Mucosa of descending colon (tissue), 3 donors: Measurements from ENCODE around the gene HPCA. TPM values are rescaled to one million over a fixed set of nuclear protein-coding genes. Genes with fewer than 3 reads are reported as not detected.

Source experiments
- ATAC-seq: fragments of 200-7000 bp; cut with Tn5 transposase; one replicate; pipeline ENCODE4 v1.9.1; 2020; ENCODE audit warnings: mild to moderate bottlenecking, moderate library complexity
- DNase-seq, 3 donors: peaks; one replicate each; pipeline ENCODE4 v3.0.0-alpha.2; 2020
- H3K36me3 ChIP-seq: fragments of 200-600 bp; one replicate; pipeline ENCODE4 v1.8.0; 2021; ENCODE audit warnings: low read depth, mild to moderate bottlenecking
- H3K4me1 ChIP-seq: fragments of 200-600 bp; one replicate; pipeline ENCODE4 v1.8.0; 2021; ENCODE audit warnings: low read depth, mild to moderate bottlenecking
- H3K4me3 ChIP-seq: fragments of 200-600 bp; one replicate; pipeline ENCODE4 v1.8.0; 2021; ENCODE audit warnings: mild to moderate bottlenecking
- H3K9me3 ChIP-seq: fragments of 200-600 bp; one replicate; pipeline ENCODE4 v1.8.0; 2021; ENCODE audit warnings: mild to moderate bottlenecking
- CTCF ChIP-seq: fragments of 200-600 bp; IDR thresholded peaks from one replicate; pipeline ENCODE4 v1.8.0; 2022; ENCODE audit warnings: antibody characterized with exemption, mild to moderate bottlenecking
- intact Hi-C, 2 donors: fragments of 100-400 bp; cut with DNase I in 1 of 2; cut with micrococcal nuclease in 1 of 2; formaldehyde crosslinking; loops; one replicate each; pipeline versions ENCODE4 v1.11.0 to v1.11.1; 2022; cut with DNase I, micrococcal nuclease
- total RNA-seq, 3 donors: library from RNA; stranded (reverse); fragmentation: NEBNext Ultra II Directional in 2 of 3; extraction: Animal tissue kit (Norgen Biotek cat#: 25700) in 2 of 3; gene quantifications; one replicate each; pipeline versions ENCODE4 v1.2.1 to v1.2.4, GENCODE V29; 2021 to 2023
- donor health status: DM: no; HTN: no; CAD: no; lungs with moderate emphysema.
- donor health status: DM: no; HTN: no; CAD: no.
- donor health status: DM: no; HTN: yes; CAD: no.

HPCA gene
- total RNA-seq, 3 donors from 2014 or later: 1.1 to 2.0 (median 1.1) TPM

- Histone ChIP-seq H3K9me3 (no peaks in the 10 kb centered on the region), H3K4me1 (peaks cover 10% of the 10 kb centered on the region), H3K36me3 (no peaks in the 10 kb centered on the region), H3K4me3 (no peak overlapping the region)
- DNase-seq (peak in 1 of 3 donors; percentile 18), ATAC-seq (no peak)
- no peak for TF ChIP-seq CTCF
- intact Hi-C loops: no loop called here
These were observed 2.6 kb downstream of the HPCA start for GRCh38 chr1:32888677-32889420.

- intact Hi-C loops: no loop called here
- Histone ChIP-seq H3K36me3 (no peaks in the 10 kb centered on the region), H3K4me3 (no peak overlapping the region), H3K4me1 (peaks cover 17% of the 10 kb centered on the region), H3K9me3 (no peaks in the 10 kb centered on the region)
- no peak for DNase-seq
- no peak for ATAC-seq
- no peak for TF ChIP-seq CTCF
These were observed 3.5 kb downstream of the HPCA start for GRCh38 chr1:32889731-32890278.

- Histone ChIP-seq H3K9me3 (no peaks in the 10 kb centered on the region), H3K36me3 (no peaks in the 10 kb centered on the region), H3K4me3 (no peak overlapping the region), H3K4me1 (peaks cover 17% of the 10 kb centered on the region)
- no peak for DNase-seq
- intact Hi-C loops: no loop called here
- no peak for ATAC-seq
- no peak for TF ChIP-seq CTCF
These were observed 4.4 kb downstream of the HPCA start for GRCh38 chr1:32890516-32891240.

GRCh38 chr1:32891241-32891570 is 4.9 kb downstream of the HPCA start:
- Histone ChIP-seq H3K36me3 (no peaks in the 10 kb centered on the region), H3K4me1 (peaks cover 13% of the 10 kb centered on the region), H3K9me3 (no peaks in the 10 kb centered on the region), H3K4me3 (no peak overlapping the region)
- DNase-seq (no peak), ATAC-seq (no peak)
- intact Hi-C loops: no loop called here
- TF ChIP-seq CTCF: no peak

- DNase-seq (no peak), ATAC-seq (no peak)
- Histone ChIP-seq H3K36me3 (no peaks in the 10 kb centered on the region), H3K9me3 (no peaks in the 10 kb centered on the region), H3K4me3 (no peak overlapping the region), H3K4me1 (peaks cover 11% of the 10 kb centered on the region)
- intact Hi-C loops: no loop called here
- TF ChIP-seq CTCF: no peak
These were observed 5.3 kb downstream of the HPCA start for GRCh38 chr1:32891630-32892029.
